ENCODE measurements around the gene C11orf91. TPM values are rescaled to one million over a fixed set of nuclear protein-coding genes. Genes with fewer than 3 reads are reported as not detected.

The C11orf91 gene
- total RNA-seq, 4 donors from 2014 or later: not detected

GRCh38 chr11:33669598-33670249 is 30.9 kb downstream of the C11orf91 start:
- no peak for DNase-seq (ENCODE audit: low spot score in 2 of 2)
- TF ChIP-seq EP300 (IDR thresholded peaks at IDR 0.05) (no peak), CTCF (IDR thresholded peaks at IDR 0.05) (no peak), POLR2A (IDR thresholded peaks at IDR 0.05) (no peak)
- WGBS, 2 donors: 58 to 63% methylated on average over 5 of the region's 5 CpGs
- no peaks in the 10 kb centered on the region for H3K27me3 ChIP-seq
- no peaks in the 10 kb centered on the region for H3K9me3 ChIP-seq
- H3K27ac ChIP-seq: peak overlapping the region in 1 of 4 donors; percentile 21
- H3K36me3 ChIP-seq: peaks cover 0 to 12% (median 0%) of the 10 kb centered on the region in 3 donors
- H3K4me1 ChIP-seq: peaks cover 0 to 5% (median 0%) of the 10 kb centered on the region in 4 donors
- H3K4me3 ChIP-seq: no peak overlapping the region

- Histone ChIP-seq H3K4me1 (peaks cover 0 to 5% (median 0%) of the 10 kb centered on the region in 4 donors), H3K36me3 (peaks cover 0 to 12% (median 0%) of the 10 kb centered on the region in 3 donors), H3K27me3 (no peaks in the 10 kb centered on the region), H3K9me3 (no peaks in the 10 kb centered on the region), H3K4me3 (no peak overlapping the region), H3K27ac (no peak overlapping the region)
- TF ChIP-seq POLR2A (IDR thresholded peaks at IDR 0.05) (no peak), CTCF (IDR thresholded peaks at IDR 0.05) (no peak), EP300 (IDR thresholded peaks at IDR 0.05) (no peak)
- 94 to 95% methylated on average over 6 of the region's 6 CpGs for WGBS, 2 donors
- DNase-seq (ENCODE audit: low spot score in 2 of 2): no peak
These were observed 31.6 kb downstream of the C11orf91 start for GRCh38 chr11:33668951-33669596.

GRCh38 chr11:33668468-33668825 is 32.2 kb downstream of the C11orf91 start:
- 87 to 94% methylated on average over 6 of the region's 6 CpGs for WGBS, 2 donors
- H3K27ac ChIP-seq: no peak overlapping the region
- TF ChIP-seq POLR2A (IDR thresholded peaks at IDR 0.05) (no peak), EP300 (IDR thresholded peaks at IDR 0.05) (no peak), CTCF (IDR thresholded peaks at IDR 0.05) (no peak)
- H3K9me3 ChIP-seq: no peaks in the 10 kb centered on the region
- H3K4me1 ChIP-seq: peaks cover 0 to 5% (median 0%) of the 10 kb centered on the region in 4 donors
- DNase-seq (ENCODE audit: low spot score in 2 of 2): no peak
- no peaks in the 10 kb centered on the region for H3K27me3 ChIP-seq
- no peak overlapping the region for H3K4me3 ChIP-seq
- peaks cover 0 to 12% (median 0%) of the 10 kb centered on the region in 3 donors for H3K36me3 ChIP-seq

- no peak for DNase-seq (ENCODE audit: low spot score in 2 of 2)
- Histone ChIP-seq H3K9me3 (no peaks in the 10 kb centered on the region), H3K4me3 (no peak overlapping the region), H3K27ac (no peak overlapping the region), H3K4me1 (peaks cover 0 to 5% (median 0%) of the 10 kb centered on the region in 4 donors), H3K36me3 (peaks cover 0 to 12% (median 0%) of the 10 kb centered on the region in 3 donors), H3K27me3 (no peaks in the 10 kb centered on the region)
- 93 to 94% methylated on average over 18 of the region's 18 CpGs for WGBS, 2 donors
- no peak for TF ChIP-seq CTCF (IDR thresholded peaks at IDR 0.05)
- TF ChIP-seq EP300 (IDR thresholded peaks at IDR 0.05): no peak
- TF ChIP-seq POLR2A (IDR thresholded peaks at IDR 0.05): no peak
These were observed 32.7 kb downstream of the C11orf91 start for GRCh38 chr11:33667819-33668467.
